Neural cell (in vitro differentiated cells): Measurements from ENCODE around the gene HSPB7.

Experiments
- CTCF ChIP-seq: fragments of 450-650 bp; IDR thresholded peaks from 2 replicates; pipeline ENCODE4 v1.5.1; 2014; ENCODE audit warnings: antibody characterized with exemption, mild to moderate bottlenecking, moderate library complexity; ENCODE audit not compliant: poor library complexity, severe bottlenecking
- EP300 ChIP-seq: fragments of 450-650 bp; conservative IDR thresholded peaks from 2 replicates; pipeline ENCODE4 v1.6.1; 2014; ENCODE audit warnings: antibody characterized with exemption, mild to moderate bottlenecking, moderate library complexity; ENCODE audit not compliant: poor library complexity, severe bottlenecking
- EZH2 ChIP-seq: fragments of 200-600, 300-800 bp; shearing (Covaris generic), sonication (generic); IDR thresholded peaks from 2 replicates; pipeline ENCODE4 v1.6.1; 2014; ENCODE audit warnings: antibody characterized with exemption, low read length, borderline replicate concordance, mild to moderate bottlenecking; ENCODE audit not compliant: insufficient read depth, poor library complexity, severe bottlenecking
- MXI1 ChIP-seq: fragments of 450-650 bp; conservative IDR thresholded peaks from 2 replicates; pipeline ENCODE4 v1.6.1; 2014; ENCODE audit warnings: antibody characterized with exemption, mild to moderate bottlenecking; ENCODE audit not compliant: poor library complexity, severe bottlenecking
- POLR2AphosphoS5 ChIP-seq: IDR thresholded peaks from 2 replicates; pipeline ENCODE4 v1.6.1; 2012
- REST ChIP-seq: IDR thresholded peaks from 2 replicates; pipeline ENCODE4 v1.6.1; 2012; ENCODE audit warnings: borderline replicate concordance
- SMC3 ChIP-seq: fragments of 450-650 bp; conservative IDR thresholded peaks from 2 replicates; pipeline ENCODE4 v1.6.1; 2014; ENCODE audit warnings: antibody characterized with exemption, mild to moderate bottlenecking, moderate library complexity; ENCODE audit not compliant: poor library complexity
- TAF1 ChIP-seq: IDR thresholded peaks from 2 replicates; pipeline ENCODE4 v1.6.1; 2012; ENCODE audit warnings: low read depth

- TF ChIP-seq CTCF (no peak), EP300 (no peak), EZH2 (no peak), SMC3 (no peak), REST (no peak), MXI1 (no peak), POLR2AphosphoS5 (no peak), TAF1 (no peak)
Observed at GRCh38 chr1:16063226-16063829, 45.5 kb upstream of the HSPB7 start.
